Limb (tissue), 2 donors: Measurements from ENCODE around the gene TMEM238.
"Not testable (repeated sequence)": the region's sequence is repeated elsewhere in the genome, so short reads cannot be mapped to it uniquely, and the experiment has no call there.

Source experiments
- DNase-seq, 2 donors: peaks; one replicate each; pipeline ENCODE4 v3.0.0-alpha.2; 2016; ENCODE audit errors: extremely low spot score in 2 of 2

Gene TMEM238, protein sequence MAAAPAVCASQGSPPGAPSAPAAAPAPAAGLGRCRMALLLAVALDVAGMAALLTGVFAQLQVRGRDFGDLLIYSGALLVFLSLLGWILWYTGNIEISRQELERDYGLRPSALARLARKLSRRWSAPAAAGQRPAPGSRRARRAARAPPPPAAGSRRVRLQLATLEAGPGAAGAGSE

DNA sequence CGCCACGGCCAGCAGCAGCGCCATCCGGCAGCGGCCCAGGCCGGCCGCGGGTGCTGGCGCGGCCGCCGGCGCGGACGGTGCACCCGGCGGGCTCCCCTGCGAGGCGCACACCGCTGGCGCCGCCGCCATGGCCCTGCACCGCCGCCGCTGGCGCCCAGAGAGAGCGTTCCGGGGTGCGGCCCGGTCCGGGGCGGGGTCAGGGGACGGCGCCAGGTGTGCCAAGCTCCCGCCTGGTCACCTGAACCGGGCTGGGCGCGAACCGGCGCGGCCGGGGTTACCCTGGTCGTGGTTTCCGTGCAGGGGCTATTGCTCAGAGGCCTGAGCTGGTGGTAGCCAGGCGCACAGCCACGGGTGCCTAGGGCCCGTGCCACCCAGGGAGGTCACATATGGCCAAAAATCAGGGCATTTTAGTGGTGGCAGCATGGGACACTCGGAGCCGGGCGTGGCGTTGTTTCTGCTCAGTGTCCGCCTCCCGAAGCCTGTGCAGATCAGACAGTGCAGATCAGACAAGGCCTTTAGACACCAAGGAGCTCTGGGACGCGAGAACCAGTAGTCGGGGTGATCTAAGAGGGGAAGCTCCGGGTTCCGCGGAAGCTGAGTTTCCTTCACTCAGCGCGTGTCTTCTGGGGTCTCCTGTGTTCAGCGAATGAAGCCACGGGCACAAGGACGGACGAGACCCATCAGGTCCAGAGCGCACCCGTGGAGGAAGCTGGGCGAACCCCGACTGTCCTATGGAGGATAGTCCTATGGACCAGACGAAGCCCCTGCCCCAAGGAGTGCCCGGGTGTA is at the start of gene TMEM238:
Gene TMEM238 (minus strand): TSS at position 162 of the 789 bp plus-strand sequence. CDS start 33 bp downstream, at position 129.
- no peak for DNase-seq

DNA sequence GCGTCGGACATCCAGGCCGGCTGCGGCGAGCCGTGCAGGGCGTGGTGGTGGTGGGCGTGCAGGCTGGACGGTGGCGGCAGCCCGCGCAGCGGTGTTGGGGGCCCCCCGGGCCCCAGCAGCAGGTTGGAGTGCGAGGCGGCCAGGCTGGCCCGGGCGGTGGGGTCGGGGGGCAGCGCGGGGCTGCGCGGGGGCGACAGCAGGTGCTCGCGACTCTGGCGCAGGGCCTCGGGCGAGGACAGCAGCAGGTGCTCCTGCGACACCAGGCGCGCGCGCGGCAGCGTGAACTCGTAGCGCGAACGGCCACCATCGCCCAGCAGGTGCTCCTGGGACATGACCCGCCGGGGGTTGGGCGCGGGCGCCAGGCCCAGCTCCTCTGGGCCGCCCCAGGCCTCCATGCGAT is 49.2 kb upstream of the TMEM238 start:
- DNase-seq, result no peak

DNA sequence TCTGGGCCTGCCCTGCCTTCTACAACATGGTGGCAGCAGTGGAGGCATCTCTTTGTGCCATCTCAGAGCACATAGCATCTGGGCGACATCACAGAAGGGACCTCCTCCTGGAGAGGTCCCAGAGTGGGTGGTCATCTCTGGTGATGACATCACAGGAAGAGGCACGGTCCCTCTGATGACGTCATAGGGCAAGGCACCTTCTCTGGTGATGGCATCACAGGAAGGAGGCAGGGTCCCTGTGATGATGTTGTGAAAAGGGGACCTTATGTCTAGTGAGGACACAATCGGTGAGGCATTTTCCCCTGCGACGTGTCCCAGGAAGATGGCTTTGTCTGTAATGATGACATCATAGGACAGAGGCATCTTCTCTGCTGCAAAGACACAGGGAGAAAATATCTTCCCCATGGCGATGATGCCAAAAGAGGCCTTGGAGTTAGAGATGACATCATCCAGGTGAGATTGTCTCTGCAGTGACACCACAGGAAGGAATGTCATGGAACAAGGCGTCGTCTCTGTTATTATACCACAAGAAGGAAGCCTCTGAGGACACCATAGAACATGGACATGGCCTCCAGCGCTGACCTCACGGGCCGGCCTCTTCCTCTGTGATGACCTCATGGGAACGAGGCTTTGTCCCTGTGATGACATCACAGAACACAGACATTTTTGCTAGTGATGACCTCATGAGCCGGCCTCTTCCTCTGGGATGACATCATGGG is 48.3 kb upstream of the TMEM238 start:
- DNase-seq, result no peak

DNA sequence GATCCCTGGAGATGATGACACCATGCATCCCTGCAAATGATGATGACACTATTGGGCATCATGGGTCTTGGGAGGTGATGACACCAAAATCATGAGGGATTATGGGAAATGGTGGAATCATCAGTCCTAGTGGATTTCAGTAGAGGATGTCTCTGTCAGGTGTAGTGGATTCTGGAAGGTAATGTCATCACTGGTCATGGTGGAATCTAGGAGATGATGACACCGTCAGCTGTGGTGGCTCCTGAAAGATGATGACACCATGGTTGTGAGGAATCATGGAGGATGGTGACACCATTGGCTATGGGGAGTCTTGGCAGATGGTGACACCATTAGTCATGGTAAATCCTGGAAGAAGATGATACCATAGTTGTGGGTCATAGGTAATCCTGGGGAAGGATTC is 47.1 kb upstream of the TMEM238 start:
- DNase-seq, result no peak

DNA sequence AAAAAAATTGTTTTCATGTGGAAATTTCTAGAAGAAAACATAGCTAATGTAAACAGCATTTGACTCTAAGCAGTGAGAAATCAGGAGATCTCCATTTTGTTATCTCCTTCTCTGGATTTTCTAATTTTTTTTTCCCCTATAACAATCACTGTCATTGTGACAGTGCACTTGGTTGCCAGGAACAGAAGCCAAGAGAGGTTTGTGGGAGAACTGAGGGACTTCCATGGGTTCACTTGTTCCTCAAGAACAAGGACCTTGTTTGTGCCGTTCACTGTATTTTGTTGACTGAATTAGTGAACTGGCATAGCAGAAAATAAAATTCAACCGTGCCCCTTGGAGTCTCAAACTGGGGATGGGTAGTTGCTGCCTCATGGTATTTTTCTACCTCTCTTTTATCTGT is 42.0 kb upstream of the TMEM238 start:
- DNase-seq, result peak in 1 of 2 donors; percentile 19

DNA sequence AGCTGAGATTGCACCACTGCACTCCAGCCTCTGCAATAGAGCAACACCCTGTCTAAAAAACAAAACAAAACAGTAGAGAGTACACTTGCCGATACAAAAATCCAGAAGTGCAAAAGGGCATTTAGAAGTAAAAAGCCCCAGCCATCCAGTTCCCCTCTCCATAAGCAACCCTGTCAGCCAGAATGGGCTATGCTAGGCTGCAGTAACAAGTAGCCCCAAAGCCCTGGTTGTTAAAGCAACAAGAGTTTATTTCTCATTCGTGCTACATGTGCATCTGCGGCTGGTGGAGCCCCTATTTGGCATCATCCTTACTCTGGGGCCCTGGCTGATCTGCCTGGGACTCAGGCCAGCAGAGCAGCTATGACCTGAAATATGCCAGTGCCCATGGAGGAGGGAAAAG is 40.4 kb upstream of the TMEM238 start:
- DNase-seq, result no peak

DNA sequence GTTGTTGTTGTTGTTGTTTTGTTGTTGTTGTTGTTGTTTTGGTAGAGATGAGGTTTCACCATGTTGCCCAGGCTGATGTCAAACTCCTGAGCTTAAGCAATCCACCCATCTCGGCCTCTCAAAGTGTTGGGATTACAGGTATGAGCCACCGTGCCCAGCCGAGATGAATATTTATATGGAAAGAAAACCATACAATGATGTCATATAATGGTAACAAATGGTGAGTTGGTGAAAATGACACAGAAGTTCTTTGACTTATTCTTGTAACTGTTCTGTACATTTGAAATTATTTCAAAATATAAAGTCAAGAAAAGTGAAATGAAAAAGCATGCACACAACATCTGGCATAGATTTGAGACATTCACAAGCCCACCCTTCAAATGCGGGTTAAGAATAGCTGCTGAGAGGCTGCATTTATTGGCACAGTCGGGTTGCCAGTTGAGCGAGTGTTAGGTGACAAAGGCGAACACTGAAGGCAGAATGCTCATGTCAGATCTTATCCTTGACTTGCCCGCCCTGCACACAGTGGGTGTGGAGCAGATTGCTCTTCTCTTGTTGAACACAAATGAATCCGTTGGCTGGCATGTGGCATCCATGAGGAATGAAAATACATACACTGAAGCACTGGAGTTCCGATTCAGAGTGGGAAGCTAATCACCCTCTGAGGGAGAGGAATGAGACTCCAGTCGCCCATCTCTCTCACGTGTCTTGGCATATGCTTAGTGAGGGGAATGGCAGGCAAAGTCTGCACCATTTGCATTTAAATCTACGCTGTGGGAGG is 39.3 kb upstream of the TMEM238 start:
- no peak for DNase-seq

DNA sequence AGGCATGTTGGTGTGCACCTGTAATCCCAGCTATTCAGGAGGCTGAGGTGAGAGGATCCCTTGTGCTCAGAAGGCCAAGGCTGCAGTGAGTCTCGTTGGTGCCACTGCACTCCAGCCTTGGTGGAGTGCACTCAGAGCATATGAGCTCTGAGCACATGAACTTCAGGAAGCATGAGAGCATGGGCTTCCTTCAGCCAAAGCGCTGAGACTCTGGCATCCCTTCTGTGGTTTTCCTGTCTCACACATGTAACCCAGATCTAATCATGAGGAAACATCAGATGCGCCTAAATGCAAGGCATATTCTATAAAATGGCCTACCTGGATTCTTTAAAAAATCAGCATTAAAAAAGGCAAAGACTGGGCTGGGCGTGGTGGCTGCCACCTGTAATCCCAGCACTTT is 37.2 kb upstream of the TMEM238 start:
- not testable (repeated sequence) for DNase-seq

DNA sequence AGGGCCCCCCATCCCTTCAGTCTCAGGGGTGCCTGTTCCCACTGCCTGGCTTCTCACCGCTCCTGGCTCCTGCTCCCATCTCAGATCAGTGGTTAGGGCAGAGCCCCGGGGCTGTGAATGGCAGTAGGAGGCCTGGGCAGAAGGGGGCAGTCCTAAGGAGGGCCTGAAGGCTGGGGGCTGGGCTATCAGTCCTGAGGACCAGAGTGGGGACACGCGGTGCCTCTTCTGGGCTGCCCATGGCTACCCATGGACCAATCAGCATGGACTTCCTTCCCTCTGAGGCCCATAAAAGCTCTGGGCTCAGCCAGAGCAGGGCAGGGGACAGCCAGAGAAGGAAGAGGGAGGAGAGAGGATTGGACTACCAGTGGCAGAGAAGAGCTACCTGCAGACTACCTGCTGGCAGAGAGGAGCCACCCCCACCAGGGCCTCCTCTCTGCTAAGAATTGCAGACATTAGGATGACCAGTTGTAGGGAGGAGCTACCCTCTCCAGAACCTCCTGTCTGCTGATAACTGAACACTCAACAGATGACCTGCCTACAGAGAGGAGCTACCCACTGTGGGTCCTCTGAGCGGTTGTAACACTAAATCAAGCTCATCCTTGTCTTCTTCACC is 35.6 kb upstream of the TMEM238 start:
- no peak for DNase-seq

DNA sequence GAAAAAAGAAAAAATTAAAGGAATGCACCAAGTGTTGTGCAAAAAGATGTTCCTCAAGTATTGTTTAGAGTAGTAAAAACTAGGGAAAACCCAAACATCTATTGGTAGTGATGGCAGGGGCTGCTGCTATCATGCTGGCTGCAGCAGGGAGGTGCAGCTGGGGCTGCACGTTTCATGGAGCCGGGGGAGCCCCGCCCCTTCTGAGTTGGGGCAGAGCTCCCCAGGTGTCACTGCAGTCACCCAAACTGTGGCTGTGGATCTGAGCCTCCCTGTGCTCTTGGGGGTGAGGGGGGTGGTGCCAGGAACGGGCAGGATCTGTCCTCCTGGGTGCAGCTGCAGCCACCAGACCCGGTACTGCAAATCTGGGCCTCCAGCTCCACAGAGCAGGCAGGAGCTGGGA is 35.0 kb upstream of the TMEM238 start:
- no peak for DNase-seq

DNA sequence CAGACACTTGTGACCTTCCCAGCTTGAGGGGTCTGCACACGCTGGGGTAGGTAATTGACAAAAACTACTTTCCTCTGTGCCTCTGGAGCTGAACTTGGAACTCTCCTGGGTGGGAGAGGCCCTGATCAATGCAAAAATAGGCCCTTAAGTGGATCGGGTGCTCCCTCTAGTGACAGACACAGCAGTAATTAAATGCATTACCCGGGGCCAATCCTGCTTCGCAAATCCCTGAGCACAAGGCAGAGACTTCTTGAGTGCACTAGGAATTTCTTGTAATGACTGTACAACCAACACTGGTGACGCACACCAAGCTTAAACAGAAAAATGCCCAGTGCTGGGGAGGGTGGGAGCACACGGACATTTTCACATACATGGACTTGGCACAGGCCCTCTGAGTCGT is 34.1 kb upstream of the TMEM238 start:
- peak; percentile 68 to 69 for DNase-seq

DNA sequence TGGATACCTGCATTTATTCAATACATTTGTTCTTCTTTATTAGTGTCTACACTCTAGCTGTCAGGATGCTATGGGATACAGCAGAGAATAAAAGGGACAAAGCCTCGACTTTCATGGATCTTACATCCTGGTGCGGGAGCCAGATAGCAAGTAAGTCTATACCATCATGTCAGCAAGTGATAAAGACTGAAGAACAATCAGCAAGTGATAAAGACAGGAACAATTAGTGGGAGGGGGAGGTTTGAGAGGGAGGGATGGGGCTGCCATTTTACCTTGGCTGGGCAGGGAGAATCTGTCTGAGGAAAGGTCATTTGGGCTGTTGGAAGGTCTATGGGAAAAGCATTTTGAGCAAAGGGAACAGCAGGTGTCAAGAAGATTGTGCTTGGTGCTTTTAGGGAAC is 26.1 kb upstream of the TMEM238 start:
- DNase-seq, result no peak

DNA sequence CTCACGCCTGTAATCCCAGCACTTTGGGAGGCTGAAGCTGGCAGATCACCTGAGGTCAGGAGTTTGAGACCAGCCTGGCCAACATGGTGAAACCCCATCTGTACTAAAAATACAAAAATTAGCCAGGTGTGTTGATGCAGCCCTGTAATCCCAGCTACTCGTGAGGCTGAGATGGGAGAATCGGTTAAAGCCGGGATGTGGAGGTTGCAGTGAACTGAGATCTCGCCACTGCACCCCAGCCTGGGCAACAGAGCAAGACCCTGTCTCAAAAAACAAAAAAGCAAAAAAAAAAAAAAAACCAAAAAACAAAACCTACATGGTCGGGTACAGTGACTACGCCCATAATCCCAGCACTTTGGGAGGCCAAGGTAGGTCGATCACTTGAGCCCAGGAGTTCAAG is 25.1 kb upstream of the TMEM238 start:
- DNase-seq, result not testable (repeated sequence)

DNA sequence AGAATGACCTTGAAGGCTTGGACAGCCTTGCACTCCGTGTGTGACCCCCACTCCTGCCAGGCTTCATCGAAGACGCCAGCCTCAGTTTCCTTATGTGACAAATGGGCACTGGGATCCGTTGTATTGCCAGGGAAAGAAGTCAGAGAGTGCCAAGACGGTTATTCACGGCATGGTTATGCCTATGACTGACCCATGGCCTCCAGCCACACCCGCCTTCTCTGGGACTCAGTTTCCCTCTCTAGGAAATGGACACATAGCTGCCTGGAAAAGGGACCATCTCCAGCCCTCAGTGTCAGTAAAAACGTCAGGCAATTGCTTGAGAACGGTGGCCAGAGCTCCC is 24.4 kb upstream of the TMEM238 start:
- DNase-seq, result no peak

DNA sequence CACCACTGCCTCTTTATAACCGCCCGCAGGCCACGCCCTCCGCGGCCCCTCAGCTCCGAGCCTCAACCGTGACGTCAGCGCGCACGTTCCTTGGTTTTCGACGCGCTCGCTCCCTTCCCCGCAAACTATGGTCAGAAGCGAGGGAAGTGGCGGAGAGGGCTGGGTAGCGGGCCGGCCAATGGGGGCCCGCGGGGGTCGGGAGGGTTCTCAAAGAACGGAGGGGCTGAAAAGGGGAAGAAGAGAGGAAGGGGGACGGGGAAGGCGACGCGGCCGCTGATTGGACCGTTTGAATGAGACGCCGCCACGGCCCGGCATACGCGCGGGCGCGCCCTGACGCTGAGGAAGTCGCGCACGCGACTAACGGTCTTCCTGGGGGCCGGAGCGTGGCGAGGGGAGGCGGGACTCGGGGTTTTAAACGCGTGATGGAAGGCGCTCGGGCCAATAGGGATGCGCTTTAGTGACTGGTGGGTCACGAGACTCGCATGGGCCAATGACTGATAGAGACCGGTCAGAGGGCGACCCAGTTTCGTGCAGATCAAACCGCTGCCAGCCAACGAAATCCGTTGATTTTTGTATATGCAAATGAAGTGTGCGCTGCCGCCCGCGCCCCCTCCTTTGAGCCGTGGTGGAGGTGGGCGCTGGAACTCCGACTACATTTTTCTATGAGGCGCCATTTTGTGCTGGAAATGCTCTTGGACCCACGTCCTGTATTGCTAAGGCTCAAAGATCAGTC is 23.9 kb upstream of the TMEM238 start:
- peak; percentile 98 to 99 for DNase-seq

DNA sequence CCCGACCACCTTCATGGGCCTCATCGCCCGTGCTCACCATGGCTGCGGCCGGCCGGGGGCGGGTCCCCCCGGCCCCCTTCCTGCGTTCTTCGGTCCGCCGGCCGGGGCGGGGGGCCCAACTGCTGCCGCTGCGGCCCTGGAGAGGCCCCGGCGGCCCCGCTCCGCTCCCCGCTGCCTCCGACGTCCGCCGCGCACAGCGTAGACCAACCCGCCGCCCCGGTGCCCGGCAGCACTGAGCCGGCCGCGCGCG is 23.4 kb upstream of the TMEM238 start, which contains the start of gene UBE2S:
Gene UBE2S (minus strand): TSS at position 239 of the 250 bp plus-strand sequence. CDS start 199 bp downstream, at position 40.
- DNase-seq, result not testable (repeated sequence)

DNA sequence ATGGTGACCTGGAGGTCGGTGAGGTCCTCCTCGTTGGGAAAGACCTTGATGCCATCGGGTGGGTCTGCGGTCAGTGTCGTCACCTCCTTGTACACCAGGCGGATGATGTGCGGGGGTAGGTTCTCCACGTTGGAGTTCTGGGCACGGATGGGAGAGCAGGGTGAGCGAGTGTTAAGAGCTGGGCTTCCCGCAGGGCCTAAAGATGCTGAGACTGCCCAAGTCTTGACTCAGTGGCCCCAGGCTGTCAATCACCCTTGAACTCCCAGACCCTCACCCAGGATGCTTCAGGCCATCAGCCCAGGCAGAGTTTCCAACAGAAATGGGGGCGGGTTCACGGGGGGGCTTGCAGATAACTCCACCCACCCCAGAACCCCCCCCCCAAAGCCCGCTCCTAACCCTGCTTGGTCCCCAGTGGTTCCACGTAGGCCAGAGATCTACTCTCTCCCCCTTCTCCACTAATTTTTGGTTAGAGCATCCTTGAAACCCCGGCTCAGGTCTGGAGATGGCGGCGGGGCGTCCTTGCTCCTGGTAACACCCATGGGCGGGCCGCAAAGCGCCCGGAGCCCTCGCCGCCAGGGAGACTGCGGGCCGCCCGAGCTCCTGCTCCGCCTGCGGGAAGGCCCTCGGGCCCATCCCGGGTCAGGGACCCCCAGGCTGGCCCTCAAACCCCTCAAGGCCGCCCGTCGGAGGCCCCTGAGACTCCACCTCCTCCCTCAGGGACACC is 22.9 kb upstream of the TMEM238 start:
- DNase-seq, result no peak

DNA sequence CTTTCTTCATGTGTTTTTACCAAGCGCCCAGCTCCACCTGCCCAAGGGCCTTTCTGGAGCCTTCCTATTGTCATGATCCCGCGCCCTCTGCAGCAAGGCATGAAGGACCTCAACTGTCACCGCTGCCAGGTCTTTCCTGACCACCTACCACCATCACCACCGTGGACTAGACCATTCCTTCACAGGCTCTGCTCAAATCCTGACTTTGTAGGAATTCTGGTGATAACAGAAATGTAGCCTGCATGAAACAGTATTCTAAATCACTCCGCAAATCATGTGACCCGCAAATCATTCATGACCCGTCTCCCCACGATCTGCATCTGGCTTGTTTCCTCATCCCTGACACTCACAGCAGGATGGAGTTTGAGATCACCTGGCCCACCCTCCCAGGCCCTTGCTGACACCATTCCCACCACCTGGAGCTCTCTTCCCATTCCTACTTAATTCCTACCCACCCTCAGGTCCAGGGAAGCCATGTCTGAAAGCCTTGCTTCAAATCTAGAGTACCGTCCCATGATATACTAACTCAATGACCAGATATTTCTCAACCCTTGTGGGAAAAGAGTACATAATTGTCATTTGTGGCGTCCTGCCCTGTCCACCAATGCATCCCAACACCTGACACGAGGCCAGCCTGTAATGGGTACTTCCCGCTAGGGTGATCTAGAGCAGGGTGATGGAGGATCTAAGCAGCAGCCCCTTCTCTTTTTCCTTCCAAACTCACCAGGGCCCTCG is 22.2 kb upstream of the TMEM238 start:
- no peak for DNase-seq

DNA sequence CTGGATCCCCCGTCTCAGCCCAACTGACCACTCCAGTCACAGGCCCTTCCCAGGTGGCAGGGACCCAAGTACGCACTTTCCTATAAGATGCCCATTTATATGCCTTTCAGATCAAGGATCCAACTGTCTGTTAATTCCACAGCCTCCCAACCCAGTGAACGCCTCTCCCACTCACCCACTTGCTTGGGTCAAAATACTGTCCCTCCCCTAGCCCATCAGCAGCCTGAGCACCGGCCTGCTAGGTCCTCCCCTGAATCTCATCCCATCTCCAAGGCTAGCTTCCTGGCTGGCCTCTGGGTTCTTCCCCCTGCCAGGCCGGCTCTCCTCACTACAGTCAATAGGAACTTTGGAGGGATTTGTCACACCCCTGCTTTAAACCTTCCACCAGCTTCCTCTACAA is 21.5 kb upstream of the TMEM238 start:
- no peak for DNase-seq

DNA sequence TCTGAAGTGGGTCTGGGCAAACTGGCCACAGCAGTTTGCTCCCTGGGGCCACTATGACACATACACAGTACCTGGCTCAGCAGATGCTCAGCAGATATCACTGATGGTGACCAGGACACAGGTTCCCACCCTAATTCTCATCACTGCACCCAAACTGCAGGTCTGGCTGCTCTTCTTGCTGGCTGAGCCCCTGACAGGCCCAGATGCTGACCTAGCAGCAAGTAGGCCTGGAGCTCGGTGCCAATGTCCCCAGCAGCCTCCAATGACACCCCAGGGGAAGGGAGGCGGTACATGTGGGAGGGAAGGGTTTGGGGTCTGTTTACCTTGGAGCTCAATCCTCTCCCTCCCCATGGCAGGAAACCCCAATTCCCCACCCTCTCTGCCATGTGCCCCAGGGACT is 18.4 kb upstream of the TMEM238 start:
- no peak for DNase-seq
